Right lobe of liver (tissue), 6 donors: Measurements from ENCODE around the gene AXIN2. TPM values are rescaled to one million over a fixed set of nuclear protein-coding genes. Genes with fewer than 3 reads are reported as not detected.
"Not testable (repeated sequence)": the region's sequence is repeated elsewhere in the genome, so short reads cannot be mapped to it uniquely, and the experiment has no call there.

ENCODE experiments used
- ATAC-seq, 4 donors: fragments of 200-7000 bp; cut with Tn5 transposase; one replicate each; pipeline ENCODE4 v1.9.1; 2020; ENCODE audit warnings: mild to moderate bottlenecking in 4 of 4, moderate library complexity in 4 of 4
- DNase-seq, 3 donors: peaks; one replicate each; pipeline ENCODE4 v3.0.0-alpha.2; 2020
- H3K27ac ChIP-seq, 3 donors: fragments of 200-600 bp; one replicate each; pipeline ENCODE4 v1.8.0; 2022
- H3K27me3 ChIP-seq, 2 donors: fragments of 200-600 bp; one replicate each; pipeline ENCODE4 v1.8.0; 2022
- H3K36me3 ChIP-seq, 4 donors: fragments of 200-600 bp; sonication (generic) in 1 of 4; one replicate each; pipeline versions ENCODE4 v1.5.1 to v1.8.0; 2017 to 2022; ENCODE audit warnings: control low read depth in 1 of 4
- H3K4me1 ChIP-seq, 4 donors: fragments of 200-600 bp; sonication (generic) in 1 of 4; one replicate each; pipeline versions ENCODE4 v1.5.1 to v1.8.0; 2017 to 2022; ENCODE audit warnings: control low read depth in 1 of 4
- H3K4me3 ChIP-seq, 3 donors: fragments of 200-600 bp; one replicate each; pipeline ENCODE4 v1.8.0; 2022
- H3K9me3 ChIP-seq, 4 donors: fragments of 200-600 bp; sonication (generic) in 1 of 4; one replicate each; pipeline versions ENCODE4 v1.5.1 to v1.8.0; 2017 to 2022; ENCODE audit warnings: control low read depth in 1 of 4
- CTCF ChIP-seq, 4 donors: fragments of 200-600 bp in 3 of 4; fragments of 450-650 bp in 1 of 4; IDR thresholded peaks; one replicate each; pipeline versions ENCODE4 v1.5.1 to v1.8.0; 2016 to 2022; ENCODE audit warnings: antibody characterized with exemption in 4 of 4, mild to moderate bottlenecking in 2 of 4
- POLR2A ChIP-seq: fragments of 450-650 bp; IDR thresholded peaks from one replicate; pipeline ENCODE4 v1.6.1; 2017; ENCODE audit warnings: antibody characterized with exemption, mild to moderate bottlenecking
- WGBS: methylation state at CpG from one replicate; pipeline ENCODE4 v1.1.6; 2018; ENCODE audit warnings: low coverage, low lambda C conversion rate; ENCODE audit not compliant: insufficient coverage; ENCODE audit errors: missing lambda C conversion rate; 5-methylcytosine and 5-hydroxymethylcytosine counted together
- intact Hi-C, 2 donors: fragments of 100-400 bp; cut with DNase I; formaldehyde crosslinking; loops; one replicate each; pipeline versions ENCODE4 v1.11.2 to v1.14.1; 2022
- total RNA-seq, 6 experiments: library from RNA; depleted of rRNA in 2 of 6; stranded (reverse); fragments of >200 nt in 2 of 6; fragmentation: NEBNext Ultra II Directional in 3 of 6; extraction: Animal tissue kit (Norgen Biotek cat#: 25700) in 3 of 6; gene quantifications; one replicate each; pipeline versions ENCODE4 v1.1.0 to v1.2.4, GENCODE V29; 2016 to 2023
- donor health status: DM: no; HTN: yes; CAD: no.
- donor health status: DM: no; HTN: no; CAD: no.
- donor health status: DM: no; HTN: no; CAD: no.
- donor health status: DM: no; HTN: yes; CAD: no.
- donor health status: DM: no; HTN: yes; CAD: no.

AXIN2 gene
- total RNA-seq, 6 experiments from 2014 or later: 1.0 to 2.4 (median 2.0) TPM

- ATAC-seq (no peak), DNase-seq (no peak)
- H3K4me3 ChIP-seq: no peak overlapping the region
- intact Hi-C loops: no loop called here
- no peaks in the 10 kb centered on the region for H3K27me3 ChIP-seq
- TF ChIP-seq POLR2A: no peak
- no peak for TF ChIP-seq CTCF (IDR thresholded peaks at IDR 0.05)
- no peaks in the 10 kb centered on the region for H3K9me3 ChIP-seq
- no peaks in the 10 kb centered on the region for H3K4me1 ChIP-seq
- H3K36me3 ChIP-seq: no peaks in the 10 kb centered on the region
- 70% methylated on average over 7 of the region's 7 CpGs for WGBS
- no peak overlapping the region for H3K27ac ChIP-seq
Measured at GRCh38 chr17:65487161-65487560, 74.3 kb downstream of the AXIN2 start.

GRCh38 chr17:65485388-65486299, 75.8 kb downstream of the AXIN2 start:
- H3K27ac ChIP-seq: no peak overlapping the region

GRCh38 chr17:65484405-65484804, 77.0 kb downstream of the AXIN2 start:
- H3K27me3 ChIP-seq, ATAC-seq, H3K27ac ChIP-seq, intact Hi-C loops, H3K4me3 ChIP-seq, DNase-seq, H3K36me3 ChIP-seq, H3K9me3 ChIP-seq, H3K4me1 ChIP-seq: not testable (repeated sequence)
- 100% methylated on average over 1 of the region's 24 CpGs for WGBS

More at GRCh38 chr17:65485388-65486299, 75.8 kb downstream of the AXIN2 start:
- Histone ChIP-seq H3K4me1 (no peaks in the 10 kb centered on the region), H3K27me3 (no peaks in the 10 kb centered on the region), H3K4me3 (no peak overlapping the region), H3K36me3 (no peaks in the 10 kb centered on the region), H3K9me3 (no peaks in the 10 kb centered on the region)
- no peak for ATAC-seq
- intact Hi-C loops: no loop called here
- WGBS: 56% methylated on average over 6 of the region's 9 CpGs
- no peak for DNase-seq
- TF ChIP-seq CTCF (IDR thresholded peaks at IDR 0.05) (no peak), POLR2A (no peak)

DNA sequence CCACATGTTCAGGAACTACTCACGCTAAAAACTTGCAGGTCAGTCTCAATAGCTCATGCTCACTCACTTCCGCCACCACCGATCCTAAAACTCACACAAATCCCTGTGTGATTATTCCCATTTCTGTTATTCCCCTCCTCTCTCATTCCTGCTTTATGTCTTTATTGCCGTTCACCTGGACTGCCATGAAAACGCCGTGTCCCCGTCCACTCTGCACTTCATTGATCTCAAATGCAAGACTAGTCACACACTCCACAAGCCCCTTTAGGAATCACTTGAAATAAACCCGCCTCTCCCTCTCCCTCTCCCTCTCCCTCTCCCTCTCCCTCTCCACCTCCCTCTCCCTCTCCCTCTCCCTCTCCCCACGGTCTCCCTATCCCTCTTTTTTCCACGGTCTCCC, 78.0 kb downstream of the AXIN2 start:
- H3K4me1 ChIP-seq: peaks cover 0 to 12% (median 0%) of the 10 kb centered on the region in 4 donors
- no peaks in the 10 kb centered on the region for H3K9me3 ChIP-seq
- intact Hi-C loops: no loop called here
- H3K4me3 ChIP-seq: no peak overlapping the region
- H3K27ac ChIP-seq: no peak overlapping the region
- ATAC-seq (no peak), DNase-seq (no peak)
- no peaks in the 10 kb centered on the region for H3K36me3 ChIP-seq
- no peaks in the 10 kb centered on the region for H3K27me3 ChIP-seq
- WGBS: 88% methylated on average over 10 of the region's 10 CpGs
- TF ChIP-seq CTCF (IDR thresholded peaks at IDR 0.05): no peak
- TF ChIP-seq POLR2A: no peak

DNA sequence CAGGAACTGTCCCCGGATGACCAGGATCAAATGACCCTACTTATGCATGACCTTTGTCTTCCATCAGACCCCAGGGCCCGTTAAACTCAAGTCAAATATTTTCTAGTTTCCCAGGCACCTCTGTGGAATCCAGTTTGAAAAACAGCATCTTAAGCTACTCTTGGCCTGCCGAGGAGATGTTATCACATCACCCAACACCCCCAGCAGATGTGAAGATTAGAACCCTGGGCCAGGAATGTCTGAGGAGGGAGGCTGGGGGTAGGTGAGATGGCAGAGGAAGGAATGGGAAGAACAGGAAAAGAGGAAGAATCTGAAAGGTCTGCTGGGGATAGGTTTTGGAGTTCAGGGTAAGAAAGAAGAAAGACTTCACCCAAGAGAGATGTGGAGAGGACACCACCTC, 79.2 kb downstream of the AXIN2 start:
- H3K27me3 ChIP-seq: no peaks in the 10 kb centered on the region
- H3K9me3 ChIP-seq: no peaks in the 10 kb centered on the region
- no peak overlapping the region for H3K27ac ChIP-seq
- whole genome bisulfite sequencing: 36% methylated on average over 3 of the region's 3 CpGs
- H3K4me1 ChIP-seq: peaks cover 0 to 12% (median 0%) of the 10 kb centered on the region in 4 donors
- ATAC-seq (no peak), DNase-seq (no peak)
- no peaks in the 10 kb centered on the region for H3K36me3 ChIP-seq
- no peak for TF ChIP-seq CTCF (IDR thresholded peaks at IDR 0.05)
- TF ChIP-seq POLR2A: no peak
- H3K4me3 ChIP-seq: no peak overlapping the region
- intact Hi-C loops: no loop called here
